CD14-positive monocyte (primary cell): ENCODE results near the gene SCN4A. TPM values are rescaled to one million over a fixed set of nuclear protein-coding genes. Genes with fewer than 3 reads are reported as not detected.

Experiments used
- DNase-seq, 3 donors: peaks; one replicate each; pipeline ENCODE4 v3.0.0-alpha.2; 2011 to 2022
- H2AFZ ChIP-seq: 2 replicates; pipeline ENCODE4 v1.6.0; 2012; ENCODE audit warnings: mild to moderate bottlenecking, low read depth, low read length, inconsistent platforms; ENCODE audit not compliant: insufficient read depth, poor library complexity, severe bottlenecking
- H3K27ac ChIP-seq, 2 donors: 1 replicate in 1 of 2; 2 replicates in 1 of 2; pipeline ENCODE4 v1.5.1; 2012 to 2013; ENCODE audit warnings: low read length in 2 of 2, control low read depth in 1 of 2, inconsistent platforms in 1 of 2, low read depth in 1 of 2, mild to moderate bottlenecking in 1 of 2
- H3K27me3 ChIP-seq, 2 donors: one replicate each; pipeline versions ENCODE4 v1.6.0 to v1.6.1; 2011 to 2013; ENCODE audit warnings: low read length in 2 of 2; ENCODE audit not compliant: control insufficient read depth in 2 of 2, insufficient read depth in 2 of 2
- H3K36me3 ChIP-seq, 2 donors: replicated peaks in 1 of 2; 1 replicate in 1 of 2; 2 replicates in 1 of 2; pipeline versions ENCODE4 v1.5.1 to v1.6.1; 2012 to 2013; ENCODE audit warnings: low read length in 2 of 2, control low read depth in 1 of 2, inconsistent platforms in 1 of 2, mild to moderate bottlenecking in 1 of 2; ENCODE audit not compliant: insufficient read depth in 2 of 2, control insufficient read depth in 1 of 2
- H3K4me1 ChIP-seq, 2 donors: 1 replicate in 1 of 2; 2 replicates in 1 of 2; pipeline versions ENCODE4 v1.5.1 to v1.6.1; 2012 to 2013; ENCODE audit warnings: low read length in 2 of 2, control low read depth in 1 of 2, inconsistent platforms in 1 of 2, mild to moderate bottlenecking in 1 of 2, moderate library complexity in 1 of 2; ENCODE audit not compliant: insufficient read depth in 2 of 2, control insufficient read depth in 1 of 2
- H3K4me2 ChIP-seq: replicated peaks from 2 replicates; pipeline ENCODE3; 2012; ENCODE audit warnings: low read length, moderate library complexity, mild to moderate bottlenecking; ENCODE audit not compliant: poor library complexity, severe bottlenecking; ENCODE audit errors: extremely low read depth
- H3K4me3 ChIP-seq, 3 experiments: fragments of 200-600 bp in 1 of 3; sonication (generic) in 1 of 3; replicated peaks in 1 of 3; 1 replicate in 2 of 3; 2 replicates in 1 of 3; pipeline ENCODE4 v1.5.1; 2011 to 2013; ENCODE audit warnings: low read length in 3 of 3, mild to moderate bottlenecking in 3 of 3, control low read depth in 2 of 3, low read depth in 2 of 3, inconsistent platforms in 1 of 3, moderate library complexity in 1 of 3
- H3K79me2 ChIP-seq: 2 replicates; pipeline ENCODE4 v1.6.0; 2012; ENCODE audit warnings: mild to moderate bottlenecking, control low read depth, inconsistent platforms, low read length, moderate library complexity; ENCODE audit not compliant: insufficient read depth
- H3K9ac ChIP-seq: 2 replicates; pipeline ENCODE4 v1.6.0; 2017; ENCODE audit warnings: low read length, mild to moderate bottlenecking; ENCODE audit not compliant: insufficient read depth, poor library complexity, severe bottlenecking
- H3K9me3 ChIP-seq, 2 donors: replicated peaks in 1 of 2; 1 replicate in 1 of 2; 2 replicates in 1 of 2; pipeline versions ENCODE4 v1.5.1 to v1.6.1; 2012 to 2013; ENCODE audit warnings: low read length in 2 of 2, control low read depth in 1 of 2; ENCODE audit not compliant: control insufficient read depth in 1 of 2, insufficient read depth in 1 of 2
- H4K20me1 ChIP-seq: 2 replicates; pipeline ENCODE4 v1.6.0; 2012; ENCODE audit warnings: mild to moderate bottlenecking, low read length, control low read depth, moderate library complexity; ENCODE audit not compliant: insufficient read depth
- H3K27ac Mint-ChIP-seq, 7 donors: one replicate each; pipeline ENCODE4 v1.8.0; 2020; ENCODE audit warnings: mild to moderate bottlenecking in 7 of 7, mixed read lengths in 7 of 7, moderate library complexity in 6 of 7, inconsistent platforms in 2 of 7
- H3K27me3 Mint-ChIP-seq, 3 donors: one replicate each; pipeline ENCODE4 v1.8.0; 2021 to 2022; ENCODE audit warnings: low read depth in 3 of 3, mild to moderate bottlenecking in 3 of 3, mixed read lengths in 3 of 3, moderate library complexity in 3 of 3, inconsistent platforms in 1 of 3
- H3K36me3 Mint-ChIP-seq, 2 donors: one replicate each; pipeline ENCODE4 v1.8.0; 2020; ENCODE audit warnings: mixed read lengths in 2 of 2, inconsistent platforms in 1 of 2, mild to moderate bottlenecking in 1 of 2
- H3K4me1 Mint-ChIP-seq: one replicate; pipeline ENCODE4 v1.8.0; 2020; ENCODE audit warnings: mild to moderate bottlenecking, mixed read lengths
- H3K4me3 Mint-ChIP-seq, 2 donors: one replicate each; pipeline ENCODE4 v1.8.0; 2020; ENCODE audit warnings: mild to moderate bottlenecking in 2 of 2, mixed read lengths in 2 of 2, moderate library complexity in 1 of 2
- H3K9me3 Mint-ChIP-seq, 7 donors: one replicate each; pipeline ENCODE4 v1.8.0; 2020 to 2022; ENCODE audit warnings: mixed read lengths in 7 of 7, mild to moderate bottlenecking in 6 of 7, moderate library complexity in 6 of 7, inconsistent platforms in 2 of 7
- WGBS: methylation state at CpG from one replicate; pipeline ENCODE4 v1.1.5; 2013; ENCODE audit warnings: missing lambda C conversion rate; ENCODE audit not compliant: insufficient coverage; 5-methylcytosine and 5-hydroxymethylcytosine counted together
- intact Hi-C, 2 donors: fragments of 100-400 bp; cut with micrococcal nuclease; formaldehyde crosslinking; loops; one replicate each; pipeline versions ENCODE4 v1.15.0 to v1.15.1; 2023
- polyA plus RNA-seq, 3 donors: library from polyadenylated mRNA; depleted of rRNA in 1 of 3; unstranded in 2 of 3; stranded (reverse) in 1 of 3; fragments of 300-500 nt in 2 of 3; fragments of >200 nt in 1 of 3; fragmentation: Illumina TruSeq in 2 of 3; gene quantifications; 1 replicate in 2 of 3; 2 replicates in 1 of 3; pipeline ENCODE4 v1.2.3, GENCODE V29; 2012 to 2021
- TF ChIP-seq, protein P1 (sequence below): fragments of 200-600 bp; IDR thresholded peaks from one replicate; pipeline ENCODE4 v1.8.0; 2022; ENCODE audit warnings: antibody characterized with exemption, mild to moderate bottlenecking

The SCN4A gene
- polyA plus RNA-seq, 3 donors: not detected

DNA sequence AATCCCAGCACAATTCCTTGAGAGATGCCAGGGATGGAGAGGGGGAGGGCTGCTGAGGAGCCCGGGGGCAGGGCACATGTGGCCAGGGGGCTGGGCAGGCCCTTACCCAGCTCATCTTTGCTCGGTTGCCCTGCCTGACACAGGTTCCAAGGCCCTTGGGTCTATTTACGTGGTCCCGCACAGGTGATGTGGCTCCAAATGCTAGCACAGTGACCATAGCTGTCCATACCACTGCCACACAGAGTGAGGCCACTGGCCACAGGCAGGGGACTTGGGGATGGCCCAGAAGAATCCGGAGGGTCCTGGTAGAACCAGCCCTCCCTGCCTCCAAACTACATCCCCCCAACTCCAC, 15.4 kb upstream of the SCN4A start:
- Histone ChIP-seq H2AFZ (no peak overlapping the region), H3K4me1 (peaks cover 35 to 41% of the 10 kb centered on the region in 2 donors), H3K27me3 (no peaks in the 10 kb centered on the region), H3K27ac (no peak overlapping the region), H3K9me3 (no peaks in the 10 kb centered on the region), H3K79me2 (no peaks in the 10 kb centered on the region), H3K9ac (no peak overlapping the region), H3K36me3 (no peaks in the 10 kb centered on the region), H3K4me2 (no peak overlapping the region), H4K20me1 (no peaks in the 10 kb centered on the region), H3K4me3 (no peak overlapping the region)
- peaks cover 0 to 5% (median 2%) of the 10 kb centered on the region in 7 donors for H3K9me3 Mint-ChIP-seq
- 98% methylated on average over 4 of the region's 5 CpGs for WGBS
- peaks cover 3 to 14% (median 11%) of the 10 kb centered on the region in 3 donors for H3K27me3 Mint-ChIP-seq
- intact Hi-C loops: no loop called here
- peaks cover 47% of the 10 kb centered on the region for H3K4me1 Mint-ChIP-seq
- TF ChIP-seq, protein P1, sequence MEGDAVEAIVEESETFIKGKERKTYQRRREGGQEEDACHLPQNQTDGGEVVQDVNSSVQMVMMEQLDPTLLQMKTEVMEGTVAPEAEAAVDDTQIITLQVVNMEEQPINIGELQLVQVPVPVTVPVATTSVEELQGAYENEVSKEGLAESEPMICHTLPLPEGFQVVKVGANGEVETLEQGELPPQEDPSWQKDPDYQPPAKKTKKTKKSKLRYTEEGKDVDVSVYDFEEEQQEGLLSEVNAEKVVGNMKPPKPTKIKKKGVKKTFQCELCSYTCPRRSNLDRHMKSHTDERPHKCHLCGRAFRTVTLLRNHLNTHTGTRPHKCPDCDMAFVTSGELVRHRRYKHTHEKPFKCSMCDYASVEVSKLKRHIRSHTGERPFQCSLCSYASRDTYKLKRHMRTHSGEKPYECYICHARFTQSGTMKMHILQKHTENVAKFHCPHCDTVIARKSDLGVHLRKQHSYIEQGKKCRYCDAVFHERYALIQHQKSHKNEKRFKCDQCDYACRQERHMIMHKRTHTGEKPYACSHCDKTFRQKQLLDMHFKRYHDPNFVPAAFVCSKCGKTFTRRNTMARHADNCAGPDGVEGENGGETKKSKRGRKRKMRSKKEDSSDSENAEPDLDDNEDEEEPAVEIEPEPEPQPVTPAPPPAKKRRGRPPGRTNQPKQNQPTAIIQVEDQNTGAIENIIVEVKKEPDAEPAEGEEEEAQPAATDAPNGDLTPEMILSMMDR: no peak
- H3K4me3 Mint-ChIP-seq: no peak overlapping the region
- DNase-seq: no peak
- no peak overlapping the region for H3K27ac Mint-ChIP-seq
- H3K36me3 Mint-ChIP-seq: no peaks in the 10 kb centered on the region

DNA sequence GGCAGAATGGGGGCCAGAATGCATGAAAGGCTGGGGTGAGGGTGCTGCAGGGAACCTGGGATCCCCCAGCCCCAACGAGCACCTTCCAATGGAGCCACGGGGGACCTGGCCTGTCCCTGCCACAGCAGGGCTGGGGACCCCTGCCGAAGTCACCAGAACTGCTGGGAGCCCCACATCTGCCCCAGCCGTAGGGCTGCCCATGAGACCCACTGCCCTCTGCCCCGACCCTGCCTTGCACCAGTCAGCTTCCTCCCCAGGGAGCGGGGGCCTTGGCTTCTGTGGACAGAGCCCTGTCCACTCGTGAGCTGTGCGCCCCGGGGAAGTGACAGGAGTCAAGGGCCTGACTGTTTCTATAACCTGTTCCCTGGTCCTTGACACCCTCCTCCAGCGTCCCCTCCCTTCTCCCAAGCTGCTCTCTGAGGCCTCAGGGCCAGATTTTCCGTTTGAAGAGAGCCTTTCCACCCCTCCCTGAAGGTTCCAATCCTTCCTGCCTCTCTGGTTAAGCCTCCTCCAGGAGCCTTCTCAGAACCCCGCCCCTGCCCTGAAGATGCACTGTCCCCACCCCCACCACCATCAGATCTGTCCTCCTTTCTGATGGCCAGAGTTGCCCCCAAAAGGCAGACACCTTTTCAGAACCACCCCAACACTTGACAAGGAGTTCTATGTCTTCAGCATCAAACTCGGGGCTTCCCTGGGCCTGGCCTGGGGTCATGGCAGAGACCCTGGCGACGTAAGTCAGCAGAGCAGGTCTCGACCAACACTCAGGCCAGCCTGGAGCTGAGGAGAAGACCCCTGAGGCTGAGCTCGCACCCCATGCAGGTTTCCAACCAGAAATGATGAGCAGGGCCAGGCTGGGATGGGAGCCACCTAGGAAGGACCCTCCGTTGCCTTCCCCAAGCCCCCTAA, 14.8 kb upstream of the SCN4A start:
- H3K4me1 ChIP-seq: peaks cover 40 to 45% of the 10 kb centered on the region in 2 donors
- intact Hi-C loops: no loop called here
- Mint-ChIP-seq H3K9me3 (peaks cover 0 to 4% (median 1%) of the 10 kb centered on the region in 7 donors), H3K27me3 (peaks cover 2 to 14% (median 11%) of the 10 kb centered on the region in 3 donors), H3K4me1 (peaks cover 49% of the 10 kb centered on the region), H3K36me3 (peaks cover 0 to 3% of the 10 kb centered on the region in 2 donors), H3K27ac (peak overlapping the region in 1 of 7 donors; percentile 11), H3K4me3 (no peak overlapping the region)
- H3K4me3 ChIP-seq: no peak overlapping the region
- H3K27ac ChIP-seq: no peak overlapping the region
- H3K27me3 ChIP-seq: no peaks in the 10 kb centered on the region
- H3K79me2 ChIP-seq: no peaks in the 10 kb centered on the region
- WGBS: 71% methylated on average over 12 of the region's 18 CpGs
- no peaks in the 10 kb centered on the region for H4K20me1 ChIP-seq
- TF ChIP-seq, protein P1: no peak
- H3K9me3 ChIP-seq: no peaks in the 10 kb centered on the region
- H3K9ac ChIP-seq: no peak overlapping the region
- no peak for DNase-seq
- no peak overlapping the region for H2AFZ ChIP-seq
- no peak overlapping the region for H3K4me2 ChIP-seq
- H3K36me3 ChIP-seq: no peaks in the 10 kb centered on the region
